H1 (cell line): ENCODE results near the gene INVS. TPM values are rescaled to one million over a fixed set of nuclear protein-coding genes. Genes with fewer than 3 reads are reported as not detected.
"Not testable (repeated sequence)": the region's sequence is repeated elsewhere in the genome, so short reads cannot be mapped to it uniquely, and the experiment has no call there.

Experiments
- CTCF ChIA-PET: fragments of 300-600 bp; sonication (Branson Sonifier 250); formaldehyde crosslinking; loops from one replicate; lab custom pipeline; 2021; ENCODE audit not compliant: partially characterized antibody; lab: Charles Lee
- POLR2A ChIA-PET: fragments of 300-600 bp; sonication (Branson Sonifier 250); formaldehyde crosslinking; loops from one replicate; lab custom pipeline; 2021; ENCODE audit warnings: inconsistent platforms; ENCODE audit not compliant: partially characterized antibody; lab: Charles Lee
- DNase-seq, 2 experiments: peaks; one replicate each; pipeline versions ENCODE4 v3.0.0 to v3.0.0-alpha.2; 2010 to 2022; ENCODE audit warnings: low spot score in 2 of 2, low read depth in 1 of 2, mixed read lengths in 1 of 2
- FAIRE-seq: peaks from 2 replicates; lab custom pipeline; 2011; peaks lifted over from hg19 to GRCh38; lab: Jason Lieb, UNC
- H2AFZ ChIP-seq: 2 replicates; pipeline ENCODE4 v1.8.1; 2012; ENCODE audit warnings: low read length, inconsistent platforms
- H2AK5ac ChIP-seq: 2 replicates; pipeline ENCODE4 v1.6.1; 2013; ENCODE audit warnings: low read depth, low read length
- H2BK120ac ChIP-seq: replicated peaks from 2 replicates; pipeline ENCODE3; 2013; ENCODE audit warnings: low read depth, low read length, inconsistent platforms
- H2BK12ac ChIP-seq: 2 replicates; pipeline ENCODE4 v1.6.1; 2013; ENCODE audit warnings: low read depth, low read length
- H2BK15ac ChIP-seq: 2 replicates; pipeline ENCODE4 v1.6.1; 2013; ENCODE audit warnings: low read length
- H2BK20ac ChIP-seq: 2 replicates; pipeline ENCODE4 v1.6.1; 2013; ENCODE audit warnings: low read length
- H2BK5ac ChIP-seq: 2 replicates; pipeline ENCODE4 v1.6.1; 2013; ENCODE audit warnings: low read depth, low read length
- H3K14ac ChIP-seq: 2 replicates; pipeline ENCODE4 v1.6.1; 2013; ENCODE audit warnings: inconsistent platforms; ENCODE audit not compliant: insufficient read length
- H3K18ac ChIP-seq: 2 replicates; pipeline ENCODE4 v1.6.1; 2013; ENCODE audit warnings: low read length; ENCODE audit errors: extremely low read depth
- H3K23ac ChIP-seq: 2 replicates; pipeline ENCODE4 v1.6.1; 2013; ENCODE audit warnings: inconsistent platforms; ENCODE audit not compliant: insufficient read length
- H3K23me2 ChIP-seq: 2 replicates; pipeline ENCODE4 v1.6.1; 2013; ENCODE audit warnings: low read depth, low read length
- H3K27ac ChIP-seq: 2 replicates; pipeline ENCODE4 v1.6.1; 2011; ENCODE audit warnings: low read depth, low read length, inconsistent platforms
- H3K27me3 ChIP-seq, 4 experiments: replicated peaks in 1 of 4; 1 replicate in 1 of 4; 2 replicates in 3 of 4; pipeline versions ENCODE4 v1.6.1 to v1.8.1; 2011 to 2013; ENCODE audit warnings: low read length in 3 of 4, mild to moderate bottlenecking in 3 of 4, inconsistent platforms in 2 of 4, mixed read lengths in 2 of 4, moderate library complexity in 1 of 4; ENCODE audit not compliant: control insufficient read depth in 3 of 4, insufficient read depth in 3 of 4; ENCODE audit errors: extremely low read depth in 1 of 4
- H3K36me3 ChIP-seq, 4 experiments: 2 replicates each; pipeline versions ENCODE4 v1.6.1 to v1.8.1; 2011 to 2013; ENCODE audit warnings: mild to moderate bottlenecking in 4 of 4, low read length in 3 of 4, moderate library complexity in 2 of 4, control low read depth in 1 of 4, inconsistent platforms in 1 of 4; ENCODE audit not compliant: insufficient read depth in 4 of 4, control insufficient read depth in 2 of 4
- H3K4ac ChIP-seq: replicated peaks from 2 replicates; pipeline ENCODE3; 2013; ENCODE audit warnings: low read length, low read depth, mixed read lengths, inconsistent platforms; ENCODE audit not compliant: insufficient read length
- H3K4me1 ChIP-seq, 4 experiments: replicated peaks in 1 of 4; 1 replicate in 1 of 4; 2 replicates in 3 of 4; pipeline versions ENCODE4 v1.6.1 to v1.8.1; 2011 to 2013; ENCODE audit warnings: low read length in 3 of 4, inconsistent platforms in 2 of 4, mixed read lengths in 1 of 4; ENCODE audit not compliant: insufficient read depth in 4 of 4, control insufficient read depth in 3 of 4
- H3K4me2 ChIP-seq, 2 experiments: 2 replicates each; pipeline versions ENCODE4 v1.6.1 to v1.8.1; 2011 to 2013; ENCODE audit warnings: low read depth in 2 of 2, low read length in 2 of 2, control low read depth in 1 of 2, inconsistent platforms in 1 of 2, mild to moderate bottlenecking in 1 of 2; ENCODE audit not compliant: insufficient read depth in 1 of 2
- H3K4me3 ChIP-seq, 4 experiments: fragments of 200-600, 300-600 bp in 1 of 4; sonication (generic), shearing (Covaris generic), sonication (Bioruptor Twin) in 1 of 4; 2 replicates each; pipeline versions ENCODE4 v1.5.1 to v1.8.1; 2011 to 2016; ENCODE audit warnings: low read length in 4 of 4, low read depth in 3 of 4, control low read depth in 2 of 4, inconsistent platforms in 2 of 4, mild to moderate bottlenecking in 2 of 4, mixed read lengths in 1 of 4, moderate library complexity in 1 of 4; ENCODE audit not compliant: insufficient read depth in 2 of 4; ENCODE audit errors: extremely low read depth in 1 of 4
- H3K56ac ChIP-seq: replicated peaks from 2 replicates; pipeline ENCODE3; 2013; ENCODE audit warnings: low read depth, mild to moderate bottlenecking, mixed read lengths, low read length, inconsistent platforms; ENCODE audit not compliant: insufficient read length
- H3K79me1 ChIP-seq: 2 replicates; pipeline ENCODE4 v1.6.1; 2013; ENCODE audit warnings: low read depth, low read length, control low read depth
- H3K79me2 ChIP-seq, 2 experiments: 2 replicates each; pipeline versions ENCODE4 v1.6.1 to v1.8.1; 2012 to 2013; ENCODE audit warnings: low read length in 2 of 2, mild to moderate bottlenecking in 2 of 2, inconsistent platforms in 1 of 2; ENCODE audit not compliant: insufficient read depth in 2 of 2, control insufficient read depth in 1 of 2
- H3K9ac ChIP-seq, 4 experiments: replicated peaks in 1 of 4; 1 replicate in 1 of 4; 2 replicates in 3 of 4; pipeline versions ENCODE4 v1.6.1 to v1.8.1; 2011 to 2013; ENCODE audit warnings: low read depth in 3 of 4, low read length in 3 of 4, control low read depth in 2 of 4, mild to moderate bottlenecking in 2 of 4, moderate library complexity in 2 of 4, inconsistent platforms in 1 of 4; ENCODE audit errors: extremely low read depth in 1 of 4
- H3K9me3 ChIP-seq, 2 experiments: 2 replicates each; pipeline versions ENCODE4 v1.6.1 to v1.8.1; 2012 to 2013; ENCODE audit warnings: mild to moderate bottlenecking in 2 of 2, moderate library complexity in 2 of 2, control low read depth in 1 of 2, inconsistent platforms in 1 of 2, low read depth in 1 of 2, low read length in 1 of 2, mixed read lengths in 1 of 2; ENCODE audit not compliant: insufficient read depth in 2 of 2
- H4K20me1 ChIP-seq, 2 experiments: replicated peaks in 1 of 2; 2 replicates each; pipeline versions ENCODE3 to v1.8.1; 2011 to 2013; ENCODE audit warnings: inconsistent platforms in 2 of 2, low read length in 2 of 2, mild to moderate bottlenecking in 1 of 2; ENCODE audit not compliant: insufficient read depth in 2 of 2, control insufficient read depth in 1 of 2
- H4K5ac ChIP-seq: 2 replicates; pipeline ENCODE4 v1.6.1; 2013; ENCODE audit warnings: low read length, low read depth, mixed read lengths, inconsistent platforms; ENCODE audit not compliant: insufficient read length
- H4K8ac ChIP-seq: 2 replicates; pipeline ENCODE4 v1.8.0; 2013; ENCODE audit warnings: mild to moderate bottlenecking, moderate library complexity, low read length, inconsistent platforms; ENCODE audit not compliant: insufficient read depth; ENCODE audit errors: extremely low read depth
- H4K91ac ChIP-seq: replicated peaks from 2 replicates; pipeline ENCODE3; 2013; ENCODE audit warnings: low read length, mixed read lengths, inconsistent platforms; ENCODE audit not compliant: insufficient read length
- WGBS, 2 experiments: shearing (Covaris generic) in 1 of 2; methylation state at CpG; one replicate each; pipeline versions ENCODE4 v1.1.6 to v1.1.7; 2013 to 2015; ENCODE audit warnings: low lambda C conversion rate in 2 of 2, mixed read lengths in 2 of 2, inconsistent platforms in 1 of 2, low coverage in 1 of 2, missing lambda C conversion rate in 1 of 2; ENCODE audit not compliant: insufficient replicate concordance in 2 of 2, insufficient coverage in 1 of 2, insufficient read length in 1 of 2; ENCODE audit errors: extremely low coverage in 1 of 2, missing lambda C conversion rate in 1 of 2; 5-methylcytosine and 5-hydroxymethylcytosine counted together
- polyA plus RNA-seq, 7 experiments: library from polyadenylated mRNA; depleted of rRNA in 3 of 7; stranded (reverse) in 5 of 7; unstranded in 2 of 7; fragments of >200 nt in 5 of 7; fragments of 200-250 nt in 2 of 7; gene quantifications; 1 replicate in 5 of 7; 2 replicates in 1 of 7; 4 replicates in 1 of 7; pipeline versions ENCODE4 v1.2.1 to v1.2.3, GENCODE V29; 2011 to 2013; ENCODE audit warnings: missing spikeins in 2 of 7, mixed read lengths in 2 of 7
- total RNA-seq: library from RNA; stranded (reverse); fragmentation: NEBNext Ultra II Directional; extraction: Animal tissue kit (Norgen Biotek cat#: 25700); gene quantifications from 2 replicates; pipeline ENCODE4 v1.2.1, GENCODE V29; 2021

The INVS gene
- total and polyA plus RNA-seq, 2 of the 8 experiments (the other 6 are each of a cell fraction or from before 2014, with no cell fraction given), result 4.1 to 6.9 TPM

DNA sequence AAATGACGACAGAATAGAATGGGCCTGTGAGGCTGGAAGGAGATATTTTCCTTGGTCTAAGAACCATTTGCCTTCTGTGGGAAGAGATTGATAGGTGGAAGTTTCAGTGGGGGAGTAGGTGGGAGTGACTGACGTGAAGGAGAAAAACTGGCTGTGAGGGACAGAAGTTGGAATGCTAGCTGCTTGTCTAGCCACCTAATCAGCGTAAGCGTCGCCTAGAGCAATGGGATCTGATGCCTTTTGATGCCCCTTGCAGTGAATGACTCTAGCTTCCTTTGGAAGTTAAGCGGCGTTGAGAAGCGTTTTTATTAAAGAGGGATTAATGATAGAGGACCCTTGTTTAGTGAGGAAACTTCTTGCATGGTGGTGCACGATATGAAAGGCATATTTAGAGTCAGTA, 42.8 kb downstream of the INVS start:
- FAIRE-seq, H3K14ac ChIP-seq, H3K27me3 ChIP-seq, H2BK15ac ChIP-seq, DNase-seq, H2BK12ac ChIP-seq, H3K23me2 ChIP-seq, H2AFZ ChIP-seq, H2BK120ac ChIP-seq, H4K20me1 ChIP-seq, H2AK5ac ChIP-seq, H3K27ac ChIP-seq, H3K23ac ChIP-seq, H3K18ac ChIP-seq, H3K79me1 ChIP-seq, H4K91ac ChIP-seq, H3K9ac ChIP-seq, H2BK20ac ChIP-seq, H3K4ac ChIP-seq, H4K5ac ChIP-seq, H4K8ac ChIP-seq, H3K56ac ChIP-seq, H3K9me3 ChIP-seq: not testable (repeated sequence)
- ChIA-PET CTCF (interaction anchor here (1.4 kb wide), 1 partner anchor 72 kb away, joined by 3 read pairs; no protein-coding TSS in a partner anchor), POLR2A (interaction anchor here (1.6 to 2.0 kb wide), 2 partner anchors 8 to 76 kb away, joined by 5 to 6 read pairs; no protein-coding TSS in a partner anchor)
- Histone ChIP-seq H3K4me2 (peak overlapping the region; percentile 57 to 83), H3K4me3 (peak overlapping the region in 1 of 4 experiments; percentile 68; a peak in 3 of 8 replicates), H3K4me1 (peaks cover 0 to 16% (median 9%) of the 10 kb centered on the region in 4 experiments; a peak in 5 of 7 replicates), H3K79me2 (peaks cover 0 to 42% of the 10 kb centered on the region in 2 experiments; a peak in 2 of 4 replicates), H2BK5ac (peak overlapping the region; percentile 69), H3K36me3 (peaks cover 0 to 57% (median 11%) of the 10 kb centered on the region in 4 experiments; a peak in 4 of 8 replicates)
- 79% methylated on average over 9 of the region's 9 CpGs; no CpG with 5 or more reads in 1 of the 2 experiments for WGBS, 2 experiments
